Measurements from ENCODE around the gene THPO.

DNA sequence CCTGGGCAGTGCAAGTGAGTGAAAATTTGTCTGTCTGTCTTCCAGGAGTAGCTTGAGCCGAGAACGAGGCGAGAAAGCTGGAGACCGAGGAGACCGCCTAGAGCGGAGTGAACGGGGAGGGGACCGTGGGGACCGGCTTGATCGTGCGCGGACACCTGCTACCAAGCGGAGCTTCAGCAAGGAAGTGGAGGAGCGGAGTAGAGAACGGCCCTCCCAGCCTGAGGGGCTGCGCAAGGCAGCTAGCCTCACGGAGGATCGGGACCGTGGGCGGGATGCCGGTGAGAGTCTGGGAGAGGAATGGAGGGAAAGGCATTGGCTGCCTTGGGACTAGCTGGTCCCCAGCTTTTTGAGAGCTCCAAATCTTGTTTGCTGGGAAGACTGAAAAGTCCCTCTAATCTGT lies 50.8 kb downstream of the THPO start:
- TF ChIP-seq EZH2 (IDR thresholded peaks at IDR 0.05; ENCODE audit: borderline replicate concordance, insufficient read depth, low read depth, low read length, poor library complexity, severe bottlenecking): no peak
- TF ChIP-seq CTCF (IDR thresholded peaks at IDR 0.05): no peak
